ENCODE measurements around the gene SLC6A20. TPM values are rescaled to one million over a fixed set of nuclear protein-coding genes. Genes with fewer than 3 reads are reported as not detected.

The SLC6A20 gene
- not detected in 2 replicates for total RNA-seq

GRCh38 chr3:45795882-45796765, at the start of gene SLC6A20:
Gene SLC6A20 (minus strand): TSS chr3:45796536. CDS start chr3:45796419, 117 bp downstream.

GRCh38 chr3:45841757-45842491, 45.6 kb upstream of the SLC6A20 start, which contains the start of gene LZTFL1:
Gene LZTFL1 (minus strand): TSS chr3:45842119. CDS start chr3:45841991, 128 bp downstream.

Small RNAs within 50 kb of the gene (small RNA-seq; reads per million reads assigned to genes)
- gene RN7SL145P: not detected

Other genes starting within 250 kb of the SLC6A20 start
- 22.2 and 25.0 TPM in 2 replicates for gene LIMD1, start 201.8 kb downstream of the SLC6A20 start, total RNA-seq
- gene SACM1L, start 107.1 kb downstream of the SLC6A20 start, total RNA-seq: 32.4 and 42.0 TPM in 2 replicates
- gene LZTFL1, start 45.6 kb upstream of the SLC6A20 start, total RNA-seq: 18.8 and 24.8 TPM in 2 replicates
- not detected in 2 replicates for gene CCR9, start 90.0 kb upstream of the SLC6A20 start, total RNA-seq
- not detected in 2 replicates for gene CXCR6, start 146.9 kb upstream of the SLC6A20 start, total RNA-seq
- 26.8 and 31.0 TPM in 2 replicates for gene FYCO1, start 199.3 kb upstream of the SLC6A20 start, total RNA-seq
- not detected in 2 replicates for gene XCR1, start 230.9 kb upstream of the SLC6A20 start, total RNA-seq

Measured in hair follicle dermal papilla cell (primary cell).